ENCODE results near the gene PTPRN2.
"Not testable (repeated sequence)": the region's sequence is repeated elsewhere in the genome, so short reads cannot be mapped to it uniquely, and the experiment has no call there.

The PTPRN2 gene

GRCh38 chr7:157737151-157738065, 850.2 kb downstream of the PTPRN2 start:
- DNase-seq (ENCODE audit: insufficient read length, low spot score), result no peak
- no peak for FAIRE-seq
- TF ChIP-seq POLR2A (IDR thresholded peaks at IDR 0.05; ENCODE audit: low read depth, low read length), result no peak

DNA sequence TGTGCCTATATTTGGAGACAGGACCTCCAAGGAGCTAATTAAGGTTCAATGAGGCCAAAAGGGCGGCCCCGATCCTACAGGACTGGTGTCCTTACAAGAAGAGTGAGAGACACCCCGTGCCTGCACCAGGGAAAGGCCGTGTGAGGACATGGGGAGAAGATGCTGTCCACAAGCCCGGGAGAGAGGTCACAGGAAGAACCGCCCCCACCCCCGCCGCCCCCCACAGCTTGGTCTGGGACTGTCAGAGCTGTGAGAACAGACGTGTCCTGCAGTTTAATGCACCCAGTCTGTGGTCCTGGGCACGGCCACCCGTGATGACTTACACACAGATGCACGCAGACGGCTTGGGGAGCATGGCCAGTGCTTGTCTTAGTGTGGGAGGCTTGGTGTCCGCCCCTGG, 851.3 kb downstream of the PTPRN2 start:
- no peak for FAIRE-seq
- no peak for TF ChIP-seq POLR2A (IDR thresholded peaks at IDR 0.05; ENCODE audit: low read depth, low read length)
- DNase-seq (ENCODE audit: insufficient read length, low spot score), result no peak

GRCh38 chr7:157735826-157736225, 851.8 kb downstream of the PTPRN2 start:
- no peak for TF ChIP-seq POLR2A (IDR thresholded peaks at IDR 0.05; ENCODE audit: low read depth, low read length)
- FAIRE-seq (no peak), DNase-seq (ENCODE audit: insufficient read length, low spot score) (no peak)

DNA sequence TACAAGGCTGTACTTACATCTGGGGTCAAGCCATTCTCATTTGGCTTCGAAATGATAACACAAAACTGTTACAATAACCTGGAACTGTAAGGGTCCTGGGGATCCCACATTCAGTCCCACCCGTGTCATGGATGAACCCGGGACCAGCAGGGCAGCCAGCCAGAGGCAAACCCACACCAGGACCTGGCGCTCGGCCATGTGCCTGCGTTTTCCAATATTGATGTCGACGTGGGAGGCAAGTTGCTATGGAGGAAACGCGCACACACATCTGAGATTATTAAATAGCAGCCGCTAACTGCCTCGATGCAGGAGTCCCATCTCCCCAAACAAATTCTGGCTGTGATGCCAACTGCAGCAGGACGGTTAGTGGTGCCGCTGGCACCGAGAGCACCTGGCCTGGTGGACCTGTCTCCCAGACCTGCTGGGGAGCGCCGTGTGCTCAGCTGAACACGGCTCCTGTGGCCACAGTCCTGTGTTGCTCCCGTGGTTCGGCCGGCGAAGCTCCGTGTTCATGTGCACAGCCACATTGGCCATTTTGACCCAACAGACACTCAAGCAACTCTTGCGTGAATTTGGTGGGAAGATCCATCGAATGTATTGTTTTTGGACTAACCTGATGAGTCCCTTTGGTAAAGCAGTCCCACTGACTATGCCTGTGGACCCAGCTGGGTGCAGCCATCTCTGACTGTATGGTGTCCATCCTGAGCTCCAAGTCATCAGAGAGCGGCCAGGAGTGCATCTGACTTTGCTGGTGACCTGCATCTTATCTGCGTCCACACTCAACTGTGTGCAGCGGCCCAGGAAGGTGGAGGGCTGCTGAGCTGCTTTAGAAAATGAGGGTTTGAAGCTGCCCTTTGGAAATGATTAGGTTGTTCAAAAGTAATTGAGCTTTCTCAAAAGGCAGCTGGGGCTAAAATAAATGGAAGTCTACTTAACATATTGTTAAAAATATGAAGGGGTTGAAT, 852.7 kb downstream of the PTPRN2 start:
- no peak for TF ChIP-seq POLR2A (IDR thresholded peaks at IDR 0.05; ENCODE audit: low read depth, low read length)
- DNase-seq (ENCODE audit: insufficient read length, low spot score) (no peak), FAIRE-seq (no peak)

GRCh38 chr7:157733760-157734395, 853.7 kb downstream of the PTPRN2 start:
- FAIRE-seq, result not testable (repeated sequence)

GRCh38 chr7:157731126-157731525, 856.5 kb downstream of the PTPRN2 start:
- DNase-seq (ENCODE audit: insufficient read length, low spot score), result no peak
- no peak for TF ChIP-seq POLR2A (IDR thresholded peaks at IDR 0.05; ENCODE audit: low read depth, low read length)
- no peak for FAIRE-seq

More at GRCh38 chr7:157733760-157734395, 853.7 kb downstream of the PTPRN2 start:
- DNase-seq (ENCODE audit: insufficient read length, low spot score), result not testable (repeated sequence)

GRCh38 chr7:157730614-157731013, 857.0 kb downstream of the PTPRN2 start:
- FAIRE-seq, result no peak
- no peak for TF ChIP-seq POLR2A (IDR thresholded peaks at IDR 0.05; ENCODE audit: low read depth, low read length)
- DNase-seq (ENCODE audit: insufficient read length, low spot score), result no peak

DNA sequence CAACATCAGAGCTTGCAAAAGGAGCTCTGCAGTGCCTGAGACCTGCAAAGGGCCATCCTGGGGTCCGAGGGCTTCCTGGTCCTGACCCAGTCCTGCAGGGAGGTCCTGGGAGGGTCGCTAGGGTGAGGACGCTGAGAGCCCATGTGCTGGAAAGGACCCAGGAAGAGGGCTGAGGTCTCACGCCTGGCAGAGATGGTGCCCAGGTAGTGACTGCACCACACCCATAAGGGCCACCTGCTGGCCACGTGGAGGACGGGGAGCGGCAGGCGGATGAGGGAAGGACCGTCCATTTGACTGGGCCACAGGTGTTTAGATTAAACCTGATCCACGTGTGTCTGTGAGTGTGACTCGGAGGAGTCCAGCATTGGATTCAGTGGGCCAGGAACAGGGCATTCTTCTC, 858.1 kb downstream of the PTPRN2 start:
- TF ChIP-seq POLR2A (IDR thresholded peaks at IDR 0.05; ENCODE audit: low read depth, low read length), result no peak
- FAIRE-seq (no peak), DNase-seq (ENCODE audit: insufficient read length, low spot score) (no peak)

DNA sequence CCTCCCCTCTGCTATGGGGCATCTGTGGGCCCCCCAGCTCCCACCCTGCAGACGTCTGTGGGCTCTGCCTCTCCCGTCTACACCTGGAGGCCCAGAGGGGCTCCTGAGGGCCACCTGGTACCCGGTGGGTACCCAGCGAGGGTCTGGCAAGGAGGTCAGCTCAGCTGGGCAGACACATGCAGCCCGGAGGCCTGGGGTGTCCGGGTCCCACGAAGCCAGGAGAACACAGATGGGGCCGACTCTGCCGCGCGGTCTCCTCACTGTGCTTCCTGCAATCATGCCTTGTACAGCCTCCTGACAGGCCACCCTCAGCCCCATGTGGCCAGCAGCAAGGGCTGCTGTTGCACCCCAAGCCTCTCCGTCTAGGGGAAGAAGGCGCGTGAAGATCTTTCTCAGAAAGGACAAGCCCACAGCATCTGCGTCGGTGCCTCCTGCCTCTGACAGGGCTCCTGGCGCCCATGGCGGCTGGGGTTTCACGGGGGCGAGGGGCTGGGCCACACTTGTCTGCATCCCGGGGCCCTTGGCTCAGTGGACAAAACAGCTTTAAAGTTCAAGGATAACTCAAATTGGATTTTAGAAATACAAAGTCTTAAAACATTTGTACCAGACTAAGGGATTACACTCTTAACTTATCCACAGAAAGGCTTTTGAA, 859.5 kb downstream of the PTPRN2 start:
- no peak for DNase-seq (ENCODE audit: insufficient read length, low spot score)
- FAIRE-seq, result no peak
- TF ChIP-seq POLR2A (IDR thresholded peaks at IDR 0.05; ENCODE audit: low read depth, low read length), result no peak

DNA sequence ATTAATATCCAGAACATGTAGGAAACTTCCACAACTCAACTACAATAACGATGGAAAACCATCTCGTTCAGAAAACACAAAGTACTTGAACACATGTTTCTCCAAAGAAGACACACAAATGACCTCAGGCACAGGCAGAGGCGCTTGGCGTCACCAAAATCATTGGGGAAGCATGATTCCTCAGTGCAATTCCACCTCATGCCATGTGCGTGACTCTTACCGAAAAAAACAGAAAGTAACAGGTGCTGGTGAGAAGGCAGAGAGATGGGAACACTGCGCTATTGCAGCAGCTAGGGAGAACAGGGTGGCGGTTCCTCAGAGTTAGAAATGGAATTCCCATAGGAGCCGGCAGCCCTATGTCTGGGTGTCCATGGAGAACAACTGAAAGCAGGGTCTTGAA, 860.9 kb downstream of the PTPRN2 start:
- DNase-seq (ENCODE audit: insufficient read length, low spot score), result no peak
- FAIRE-seq, result no peak
- TF ChIP-seq POLR2A (IDR thresholded peaks at IDR 0.05; ENCODE audit: low read depth, low read length), result no peak

DNA sequence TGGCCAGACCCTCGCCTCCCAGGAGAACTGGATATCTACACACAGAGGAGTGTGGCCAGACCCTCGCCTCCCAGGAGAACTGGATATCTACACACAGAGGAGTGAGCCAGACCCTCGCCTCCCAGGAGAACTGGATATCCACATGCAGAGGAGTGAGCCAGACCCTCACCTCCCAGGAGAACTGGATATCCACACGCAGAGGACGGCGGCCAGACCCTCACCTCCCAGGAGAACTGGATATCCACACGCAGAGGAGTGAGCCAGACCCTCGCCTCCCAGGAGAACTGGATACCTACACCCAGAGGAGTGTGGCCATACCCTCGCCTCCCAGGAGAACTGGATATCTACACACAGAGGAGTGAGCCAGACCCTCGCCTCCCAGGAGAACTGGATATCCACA, 862.3 kb downstream of the PTPRN2 start:
- not testable (repeated sequence) for DNase-seq (ENCODE audit: insufficient read length, low spot score); FAIRE-seq

DNA sequence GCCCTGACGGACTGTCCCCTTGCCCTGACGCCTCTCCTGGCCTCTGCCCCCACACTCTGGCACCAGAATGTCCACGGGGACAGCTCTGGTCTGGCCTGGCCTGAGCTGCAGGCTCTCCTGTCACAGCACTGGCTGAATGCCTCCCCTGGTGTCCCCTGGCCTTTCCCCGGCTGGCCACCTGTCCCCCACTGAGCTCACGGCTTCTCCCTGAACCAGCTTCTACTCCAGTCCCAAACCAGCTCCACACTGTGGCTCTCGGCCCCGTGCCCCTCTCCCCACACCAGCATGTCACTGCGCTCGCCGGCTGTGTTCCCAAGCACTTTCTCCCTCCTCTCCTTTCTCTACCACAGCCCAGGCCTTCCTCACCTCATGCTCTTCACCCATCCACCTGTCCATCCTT, 864.4 kb downstream of the PTPRN2 start:
- DNase-seq (ENCODE audit: insufficient read length, low spot score), result no peak
- no peak for TF ChIP-seq POLR2A (IDR thresholded peaks at IDR 0.05; ENCODE audit: low read depth, low read length)
- no peak for FAIRE-seq
